HepG2 (cell line): ENCODE data around the gene ZNF655. TPM values are rescaled to one million over a fixed set of nuclear protein-coding genes. Genes with fewer than 3 reads are reported as not detected.

Source experiments
- ARNT2 ChIP-seq: sonication (generic); formaldehyde crosslinking; IDR thresholded peaks from 2 replicates; pipeline ENCODE4 v1.8.0; 2022; ENCODE audit warnings: mild to moderate bottlenecking, low read depth, missing genetic modification reagents, moderate library complexity
- CEBPG ChIP-seq: IDR thresholded peaks from 2 replicates; pipeline ENCODE4 v1.6.1; 2016
- CTCF ChIP-seq: sonication (generic); formaldehyde crosslinking; IDR thresholded peaks from 2 replicates; pipeline ENCODE4 v1.5.0; 2020; ENCODE audit warnings: mild to moderate bottlenecking, missing genetic modification reagents, moderate library complexity
- DR1 ChIP-seq: sonication (generic); formaldehyde crosslinking; IDR thresholded peaks from 2 replicates; pipeline ENCODE4 v1.8.0; 2021; ENCODE audit warnings: mild to moderate bottlenecking, missing genetic modification reagents, inconsistent platforms
- HBP1 ChIP-seq: IDR thresholded peaks from 2 replicates; pipeline ENCODE4 v1.6.1; 2016; ENCODE audit warnings: low read depth, control low read depth
- LBX2 ChIP-seq: sonication (generic); formaldehyde crosslinking; IDR thresholded peaks from 2 replicates; pipeline ENCODE4 v1.5.0; 2020; ENCODE audit warnings: missing genetic modification reagents, mild to moderate bottlenecking, borderline replicate concordance
- MAFK ChIP-seq, 2 experiments: IDR thresholded peaks in 1 of 2; conservative IDR thresholded peaks in 1 of 2; 2 replicates each; pipeline ENCODE4 v1.6.1; 2011; ENCODE audit warnings: improper control_type of control experiment in 2 of 2, low read length in 2 of 2
- MEF2D ChIP-seq: sonication (generic); formaldehyde crosslinking; IDR thresholded peaks from 2 replicates; pipeline ENCODE4 v1.5.1; 2020; ENCODE audit warnings: mild to moderate bottlenecking, missing genetic modification reagents
- MTA3 ChIP-seq: sonication (generic); formaldehyde crosslinking; IDR thresholded peaks from 2 replicates; pipeline ENCODE4 v1.4.0; 2020; ENCODE audit warnings: missing genetic modification reagents
- NPAS2 ChIP-seq: sonication (generic); formaldehyde crosslinking; IDR thresholded peaks from 2 replicates; pipeline ENCODE4 v1.8.0; 2022; ENCODE audit warnings: mild to moderate bottlenecking, missing genetic modification reagents, borderline replicate concordance
- SIX4 ChIP-seq: sonication (generic); formaldehyde crosslinking; IDR thresholded peaks from 2 replicates; pipeline ENCODE4 v1.4.0; 2020; ENCODE audit warnings: missing genetic modification reagents
- TBP ChIP-seq: sonication (generic); formaldehyde crosslinking; IDR thresholded peaks from 2 replicates; pipeline ENCODE4 v1.5.0; 2020; ENCODE audit warnings: missing genetic modification reagents
- TFAP4 ChIP-seq: sonication (generic); IDR thresholded peaks from 2 replicates; pipeline ENCODE4 v1.6.1; 2016; ENCODE audit warnings: low read depth, borderline replicate concordance
- TSC22D2 ChIP-seq: sonication (generic); formaldehyde crosslinking; IDR thresholded peaks from 2 replicates; pipeline ENCODE4 v1.5.1; 2020; ENCODE audit warnings: missing genetic modification reagents, mild to moderate bottlenecking, borderline replicate concordance
- ZBTB39 ChIP-seq: sonication (generic); formaldehyde crosslinking; IDR thresholded peaks from 2 replicates; pipeline ENCODE4 v1.5.0; 2020; ENCODE audit warnings: missing genetic modification reagents
- ZBTB7B ChIP-seq: sonication (generic); formaldehyde crosslinking; IDR thresholded peaks from 2 replicates; pipeline ENCODE4 v1.4.0; 2020; ENCODE audit warnings: missing genetic modification reagents
- ZMYM4 ChIP-seq: sonication (generic); formaldehyde crosslinking; IDR thresholded peaks from 2 replicates; pipeline ENCODE4 v1.8.1; 2023; ENCODE audit warnings: mild to moderate bottlenecking, missing genetic modification reagents
- ZNF20 ChIP-seq: sonication (generic); formaldehyde crosslinking; IDR thresholded peaks from 2 replicates; pipeline ENCODE4 v1.4.0; 2020; ENCODE audit warnings: mild to moderate bottlenecking, moderate library complexity, missing genetic modification reagents
- ZNF224 ChIP-seq: sonication (generic); formaldehyde crosslinking; IDR thresholded peaks from 2 replicates; pipeline ENCODE4 v1.5.0; 2020; ENCODE audit warnings: mild to moderate bottlenecking, missing genetic modification reagents
- ZNF329 ChIP-seq: sonication (generic); formaldehyde crosslinking; IDR thresholded peaks from 2 replicates; pipeline ENCODE4 v1.9.0; 2021; ENCODE audit warnings: low read depth, mild to moderate bottlenecking, missing genetic modification reagents
- ZNF512 ChIP-seq: sonication (generic); formaldehyde crosslinking; IDR thresholded peaks from 2 replicates; pipeline ENCODE4 v1.4.0; 2020; ENCODE audit warnings: mild to moderate bottlenecking, missing genetic modification reagents
- polyA plus RNA-seq, 8 experiments: library from polyadenylated mRNA; depleted of rRNA in 3 of 8; stranded (reverse) in 7 of 8; unstranded in 1 of 8; fragments of >200 nt; fragmentation: Illumina TruSeq in 4 of 8; extraction: Trizol in 4 of 8; gene quantifications; 2 replicates each; pipeline versions ENCODE4 v1.2.1 to v1.2.3, GENCODE V29; 2011 to 2016; ENCODE audit warnings: low read depth in 4 of 8, missing spikeins in 1 of 8, mixed read lengths in 1 of 8; ENCODE audit not compliant: insufficient read depth in 1 of 8
- total RNA-seq, 5 experiments: library from RNA; depleted of rRNA; stranded (reverse); fragments of >200 nt; fragmentation: Illumina TruSeq; extraction: Trizol; gene quantifications; 2 replicates each; pipeline ENCODE4 v1.2.3, GENCODE V29; 2016; ENCODE audit warnings: low read depth in 1 of 5

ZNF655 gene
- total and polyA plus RNA-seq, 2 of the 13 experiments (the other 11 are each of a cell fraction or from before 2014, with no cell fraction given) = 53.4 to 75.6 TPM

GRCh38 chr7:99616359-99617191 is 58.1 kb downstream of the ZNF655 start, which contains the start of gene ZSCAN25 (continued):
- TF ChIP-seq ZBTB39 (CRISPR knock-in tag) (no peak), ZMYM4 (peak; percentile 94), MEF2D (CRISPR knock-in tag) (peak; percentile 88), MAFK (conservative IDR thresholded peaks at IDR 0.05 in 1 of 2, IDR thresholded peaks at IDR 0.05 in 1 of 2; ENCODE audit: low read length in 2 of 2) (0 out of 4 replicates have a peak, but pooled peaks of 1 of the 2 experiments have one; percentile 14), SIX4 (CRISPR knock-in tag) (no peak), NPAS2 (CRISPR knock-in tag) (no peak), MTA3 (no peak), ZNF512 (no peak), TBP (CRISPR knock-in tag) (no peak), DR1 (CRISPR knock-in tag) (peak; percentile 94), ZNF20 (CRISPR knock-in tag) (no peak; the same call in 1 of the 2 replicates), ZBTB7B (CRISPR knock-in tag) (peak; percentile 97), CTCF (CRISPR knock-in tag) (peak; percentile 97), LBX2 (no peak), CEBPG (no peak), ZNF329 (CRISPR knock-in tag) (no peak; the same call in 1 of the 2 replicates), ARNT2 (CRISPR knock-in tag) (peak; percentile 69), TFAP4 (peak; percentile 60; the same call in 1 of the 2 replicates), TSC22D2 (CRISPR knock-in tag) (peak; percentile 56; the same call in 1 of the 2 replicates), HBP1 (CRISPR knock-in tag) (peak; percentile 81; the same call in 1 of the 2 replicates), ZNF224 (CRISPR knock-in tag) (peak; percentile 98; the same call in 1 of the 2 replicates)
